Measurements from ENCODE around the gene BCAR3. TPM values are rescaled to one million over a fixed set of nuclear protein-coding genes. Genes with fewer than 3 reads are reported as not detected.

BCAR3 gene
- total RNA-seq, 2 experiments from 2014 or later = 3.1 to 3.9 TPM

- CTCF ChIA-PET = no interaction called here
- H3K9me3 Mint-ChIP-seq = no peaks in the 10 kb centered on the region
- no peaks in the 10 kb centered on the region for H3K36me3 Mint-ChIP-seq (ENCODE audit: low read depth)
- no peak overlapping the region for H3K4me3 Mint-ChIP-seq
- peaks cover 51% of the 10 kb centered on the region for H3K4me1 Mint-ChIP-seq
- POLR2A ChIA-PET = no interaction called here
- DNase-seq = no peak
- H3K27me3 Mint-ChIP-seq = peaks cover 24% of the 10 kb centered on the region
- H3K27ac Mint-ChIP-seq = no peak overlapping the region
Observed at GRCh38 chr1:93611668-93612067, 70.0 kb downstream of the BCAR3 start.

- POLR2A ChIA-PET = no interaction called here
- Mint-ChIP-seq H3K36me3 (ENCODE audit: low read depth) (peaks cover 4% of the 10 kb centered on the region), H3K9me3 (no peaks in the 10 kb centered on the region), H3K27me3 (peaks cover 38% of the 10 kb centered on the region), H3K27ac (peak overlapping the region; percentile 15), H3K4me3 (no peak overlapping the region), H3K4me1 (peaks cover 39% of the 10 kb centered on the region)
- DNase-seq = no peak
- CTCF ChIA-PET = no interaction called here
Observed at GRCh38 chr1:93609536-93609935, 72.1 kb downstream of the BCAR3 start.

DNA sequence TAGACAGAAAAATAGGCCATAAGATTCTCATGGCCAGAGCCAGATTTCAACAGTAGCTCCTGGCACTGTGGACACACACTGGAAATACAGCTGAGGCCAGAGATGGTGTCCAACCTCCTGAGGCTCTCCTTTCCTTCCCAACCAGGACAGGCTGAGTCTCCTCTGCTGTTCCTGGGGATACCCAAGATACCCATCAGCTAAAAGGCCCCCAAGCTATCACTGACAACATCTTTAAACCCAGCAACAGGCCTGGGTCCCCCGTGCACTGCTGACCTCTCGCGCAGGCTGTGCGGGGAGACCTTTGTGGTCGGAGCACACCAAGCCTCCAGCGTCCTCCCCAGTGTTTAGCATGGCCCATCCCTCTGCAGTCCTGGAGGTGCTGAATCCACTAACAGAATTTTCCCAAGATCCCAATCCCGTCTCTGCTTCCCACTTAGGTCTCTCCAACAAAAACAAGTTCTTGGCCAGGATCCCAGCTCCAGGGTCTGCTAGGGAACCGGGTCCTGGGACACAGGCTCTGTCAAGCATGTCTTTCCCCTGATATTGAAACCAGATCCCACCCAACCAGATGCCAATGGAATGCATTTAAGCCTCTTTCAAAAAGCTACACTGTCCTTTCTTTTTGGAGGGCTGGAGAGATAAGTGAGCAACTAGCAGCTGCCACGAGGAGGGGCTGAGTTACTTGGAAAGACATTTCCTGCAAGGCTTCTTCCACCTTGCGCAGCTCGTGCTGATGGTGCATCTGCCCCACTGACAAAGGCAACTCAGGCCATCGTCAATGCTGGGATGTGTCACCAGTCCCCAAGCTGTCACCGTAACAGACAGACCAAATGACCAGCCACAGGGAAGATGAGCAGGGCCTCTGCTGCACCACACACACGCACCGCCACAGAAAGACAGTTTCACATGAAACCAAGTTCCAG lies 73.2 kb downstream of the BCAR3 start:
- Mint-ChIP-seq H3K27me3 (peaks cover 44% of the 10 kb centered on the region), H3K27ac (no peak overlapping the region), H3K4me1 (peaks cover 37% of the 10 kb centered on the region), H3K4me3 (no peak overlapping the region), H3K36me3 (ENCODE audit: low read depth) (peaks cover 4% of the 10 kb centered on the region), H3K9me3 (no peaks in the 10 kb centered on the region)
- ChIA-PET CTCF (interaction anchor here (2.3 kb wide), 1 partner anchor 21 kb away, joined by 11 read pairs; no protein-coding TSS in a partner anchor), POLR2A (interaction anchor here (0.8 to 0.9 kb wide), 2 partner anchors 205 to 263 kb away, joined by 3 read pairs; no protein-coding TSS in a partner anchor)
- no peak for DNase-seq

- H3K9me3 Mint-ChIP-seq = no peaks in the 10 kb centered on the region
- no peak overlapping the region for H3K4me3 Mint-ChIP-seq
- peaks cover 4% of the 10 kb centered on the region for H3K36me3 Mint-ChIP-seq (ENCODE audit: low read depth)
- ChIA-PET CTCF (interaction anchor here (2.3 kb wide), 1 partner anchor 22 kb away, joined by 11 read pairs; no protein-coding TSS in a partner anchor), POLR2A (interaction anchor here (0.8 to 1.2 kb wide), 3 partner anchors 8 to 263 kb away, joined by 3 read pairs; no protein-coding TSS in a partner anchor)
- no peak overlapping the region for H3K27ac Mint-ChIP-seq
- H3K27me3 Mint-ChIP-seq = peaks cover 38% of the 10 kb centered on the region
- H3K4me1 Mint-ChIP-seq = peaks cover 37% of the 10 kb centered on the region
- peak; percentile 32 for DNase-seq
Observed at GRCh38 chr1:93607814-93608186, 73.8 kb downstream of the BCAR3 start.

GRCh38 chr1:93605812-93606512 lies 75.7 kb downstream of the BCAR3 start:
- H3K36me3 Mint-ChIP-seq (ENCODE audit: low read depth) = peaks cover 4% of the 10 kb centered on the region
- CTCF ChIA-PET = no interaction called here
- H3K27ac Mint-ChIP-seq = no peak overlapping the region

DNA sequence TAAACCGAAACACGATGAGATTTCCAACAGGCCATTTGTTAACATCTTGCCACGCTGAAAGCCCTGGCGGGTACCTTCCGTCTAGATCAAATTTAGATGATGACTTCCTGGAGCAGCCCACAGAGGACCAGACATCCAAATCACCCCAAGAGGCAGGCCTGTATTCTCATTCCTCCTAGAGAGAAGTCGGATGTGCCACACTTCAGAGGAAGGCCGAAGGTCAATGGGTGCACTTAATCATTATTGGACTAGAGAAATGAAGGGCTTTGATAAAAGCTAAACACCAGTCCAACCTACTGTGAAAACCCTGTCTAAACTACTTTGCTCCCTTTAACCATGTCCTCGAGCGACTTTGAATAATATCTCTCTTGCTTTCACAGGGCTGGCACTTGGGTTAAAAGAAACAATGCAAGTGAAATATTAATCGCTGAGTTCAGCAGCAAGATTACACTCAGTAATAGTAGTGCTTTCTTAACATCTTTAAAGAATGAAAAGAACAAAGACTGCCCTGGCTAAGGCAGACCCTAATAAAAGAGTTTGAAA lies 76.5 kb downstream of the BCAR3 start:
- Mint-ChIP-seq H3K36me3 (ENCODE audit: low read depth) (peaks cover 4% of the 10 kb centered on the region), H3K4me3 (no peak overlapping the region), H3K27ac (no peak overlapping the region), H3K4me1 (peaks cover 37% of the 10 kb centered on the region), H3K9me3 (no peaks in the 10 kb centered on the region), H3K27me3 (peaks cover 31% of the 10 kb centered on the region)
- DNase-seq = no peak
- POLR2A ChIA-PET = no interaction called here
- CTCF ChIA-PET = no interaction called here

More at GRCh38 chr1:93605812-93606512, 75.7 kb downstream of the BCAR3 start:
- no peak for DNase-seq
- Mint-ChIP-seq H3K27me3 (peaks cover 33% of the 10 kb centered on the region), H3K4me3 (no peak overlapping the region), H3K9me3 (no peaks in the 10 kb centered on the region), H3K4me1 (peaks cover 37% of the 10 kb centered on the region)
- POLR2A ChIA-PET = no interaction called here

GRCh38 chr1:93604411-93604810 lies 77.2 kb downstream of the BCAR3 start:
- DNase-seq = no peak
- no peaks in the 10 kb centered on the region for H3K9me3 Mint-ChIP-seq
- peaks cover 32% of the 10 kb centered on the region for H3K27me3 Mint-ChIP-seq
- no peak overlapping the region for H3K4me3 Mint-ChIP-seq
- POLR2A ChIA-PET = no interaction called here
- peaks cover 33% of the 10 kb centered on the region for H3K4me1 Mint-ChIP-seq
- peaks cover 4% of the 10 kb centered on the region for H3K36me3 Mint-ChIP-seq (ENCODE audit: low read depth)
- CTCF ChIA-PET = no interaction called here
- no peak overlapping the region for H3K27ac Mint-ChIP-seq

DNA sequence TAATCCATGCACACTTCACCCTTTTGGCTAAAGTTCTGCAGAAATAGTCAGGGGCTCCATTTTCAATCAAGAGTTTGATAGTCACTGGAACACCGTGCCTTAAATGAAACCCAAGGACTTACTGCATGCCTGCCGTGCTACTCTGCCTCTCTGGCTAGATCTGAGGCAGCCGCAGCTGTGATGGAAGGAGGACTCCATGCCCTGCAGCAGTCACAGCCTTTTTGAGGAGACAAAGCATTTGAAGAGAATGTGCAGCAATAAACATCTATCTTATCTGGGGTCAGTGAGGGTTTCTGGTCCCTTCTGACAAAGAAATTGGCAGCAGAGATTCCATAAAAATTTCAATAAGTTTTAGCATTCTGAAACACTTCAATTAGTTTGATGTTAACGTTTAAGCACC lies 78.0 kb downstream of the BCAR3 start:
- Mint-ChIP-seq H3K36me3 (ENCODE audit: low read depth) (peaks cover 4% of the 10 kb centered on the region), H3K4me1 (peaks cover 26% of the 10 kb centered on the region), H3K27me3 (peaks cover 32% of the 10 kb centered on the region), H3K27ac (no peak overlapping the region), H3K4me3 (no peak overlapping the region), H3K9me3 (no peaks in the 10 kb centered on the region)
- CTCF ChIA-PET = no interaction called here
- POLR2A ChIA-PET = no interaction called here
- DNase-seq = no peak

- no peak overlapping the region for H3K4me3 Mint-ChIP-seq
- ChIA-PET CTCF (no interaction called here), POLR2A (no interaction called here)
- H3K27me3 Mint-ChIP-seq = peaks cover 32% of the 10 kb centered on the region
- DNase-seq = no peak
- no peaks in the 10 kb centered on the region for H3K9me3 Mint-ChIP-seq
- H3K27ac Mint-ChIP-seq = no peak overlapping the region
- H3K4me1 Mint-ChIP-seq = peaks cover 21% of the 10 kb centered on the region
- peaks cover 4% of the 10 kb centered on the region for H3K36me3 Mint-ChIP-seq (ENCODE audit: low read depth)
Observed at GRCh38 chr1:93603106-93603505, 78.5 kb downstream of the BCAR3 start.

GRCh38 chr1:93602101-93602500 lies 79.5 kb downstream of the BCAR3 start:
- Mint-ChIP-seq H3K4me1 (peaks cover 13% of the 10 kb centered on the region), H3K36me3 (ENCODE audit: low read depth) (peaks cover 4% of the 10 kb centered on the region), H3K27ac (no peak overlapping the region), H3K4me3 (no peak overlapping the region), H3K9me3 (no peaks in the 10 kb centered on the region), H3K27me3 (peaks cover 32% of the 10 kb centered on the region)
- no peak for DNase-seq
- ChIA-PET CTCF (no interaction called here), POLR2A (no interaction called here)

DNA sequence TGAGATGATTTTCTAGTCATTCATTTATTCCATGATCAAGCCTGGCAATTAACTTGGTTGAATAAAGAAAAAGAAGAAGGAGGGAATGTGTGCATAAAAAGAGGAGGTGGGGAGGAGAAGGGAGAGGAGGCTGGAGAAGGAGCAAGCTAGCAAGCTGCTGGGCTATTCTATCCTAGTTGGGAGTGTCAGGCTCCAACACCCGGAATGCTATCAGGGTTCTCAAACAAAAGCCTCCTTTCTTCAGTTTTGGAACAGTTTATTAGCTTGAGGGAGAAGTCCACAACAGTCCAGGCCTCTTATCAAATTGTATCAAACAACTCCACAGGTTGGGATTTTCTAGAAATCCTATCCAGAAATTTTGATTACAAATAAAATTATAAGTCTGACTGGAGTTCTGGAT lies 80.0 kb downstream of the BCAR3 start:
- POLR2A ChIA-PET = no interaction called here
- H3K36me3 Mint-ChIP-seq (ENCODE audit: low read depth) = peaks cover 4% of the 10 kb centered on the region

GRCh38 chr1:93600663-93601062 lies 81.0 kb downstream of the BCAR3 start:
- Mint-ChIP-seq H3K27ac (no peak overlapping the region), H3K4me1 (no peaks in the 10 kb centered on the region), H3K9me3 (no peaks in the 10 kb centered on the region), H3K36me3 (ENCODE audit: low read depth) (peaks cover 4% of the 10 kb centered on the region), H3K27me3 (peaks cover 30% of the 10 kb centered on the region), H3K4me3 (no peak overlapping the region)
- ChIA-PET POLR2A (no interaction called here), CTCF (no interaction called here)
- no peak for DNase-seq

More for the DNA sequence above, 80.0 kb downstream of the BCAR3 start:
- Mint-ChIP-seq H3K9me3 (no peaks in the 10 kb centered on the region), H3K4me3 (no peak overlapping the region), H3K4me1 (peaks cover 8% of the 10 kb centered on the region), H3K27ac (no peak overlapping the region), H3K27me3 (peaks cover 33% of the 10 kb centered on the region)
- no peak for DNase-seq
- CTCF ChIA-PET = no interaction called here

- Mint-ChIP-seq H3K27me3 (peaks cover 22% of the 10 kb centered on the region), H3K27ac (no peak overlapping the region), H3K36me3 (ENCODE audit: low read depth) (no peaks in the 10 kb centered on the region), H3K9me3 (no peaks in the 10 kb centered on the region), H3K4me3 (no peak overlapping the region), H3K4me1 (no peaks in the 10 kb centered on the region)
- no peak for DNase-seq
- ChIA-PET POLR2A (no interaction called here), CTCF (no interaction called here)
Observed at GRCh38 chr1:93599479-93599878, 82.2 kb downstream of the BCAR3 start.

All from activated CD4-positive, alpha-beta memory T cell treated with anti-CD3 and anti-CD28 coated beads, Interleukin-2, amount 10 ng/mL, durations not matched to agents 7 days and 5 days (primary cell).